ENCODE results near the gene KCTD20. TPM values are rescaled to one million over a fixed set of nuclear protein-coding genes. Genes with fewer than 3 reads are reported as not detected.

KCTD20 gene
- total RNA-seq, 1 donor from 2014 or later = 48.1 TPM

DNA sequence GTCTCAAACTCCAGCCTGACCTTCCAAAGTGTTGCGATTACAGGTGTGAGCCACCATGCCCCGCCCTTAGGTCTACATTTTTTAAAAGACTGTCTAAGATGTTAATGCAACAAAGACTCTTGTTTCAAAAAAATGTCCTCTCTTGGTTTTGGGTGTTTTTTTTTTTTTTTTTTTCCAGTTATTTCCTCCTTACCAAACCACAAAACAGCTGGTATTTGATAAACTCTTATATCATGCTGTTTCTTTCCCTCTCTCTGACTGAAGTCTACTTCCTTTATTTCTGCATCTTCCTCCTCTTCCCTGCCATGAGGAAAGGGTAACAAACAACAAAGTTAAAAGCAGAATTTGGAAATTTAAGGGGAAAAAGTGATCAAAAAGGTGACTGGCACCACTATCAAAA is 83.3 kb downstream of the KCTD20 start:
- DNase-seq (ENCODE audit: low read depth, low spot score) = no peak
- no peak overlapping the region for H3K27ac Mint-ChIP-seq (ENCODE audit: unreplicated experiment)
- no peaks in the 10 kb centered on the region for H3K27me3 Mint-ChIP-seq (ENCODE audit: low read depth)
- TF ChIP-seq, protein P1, sequence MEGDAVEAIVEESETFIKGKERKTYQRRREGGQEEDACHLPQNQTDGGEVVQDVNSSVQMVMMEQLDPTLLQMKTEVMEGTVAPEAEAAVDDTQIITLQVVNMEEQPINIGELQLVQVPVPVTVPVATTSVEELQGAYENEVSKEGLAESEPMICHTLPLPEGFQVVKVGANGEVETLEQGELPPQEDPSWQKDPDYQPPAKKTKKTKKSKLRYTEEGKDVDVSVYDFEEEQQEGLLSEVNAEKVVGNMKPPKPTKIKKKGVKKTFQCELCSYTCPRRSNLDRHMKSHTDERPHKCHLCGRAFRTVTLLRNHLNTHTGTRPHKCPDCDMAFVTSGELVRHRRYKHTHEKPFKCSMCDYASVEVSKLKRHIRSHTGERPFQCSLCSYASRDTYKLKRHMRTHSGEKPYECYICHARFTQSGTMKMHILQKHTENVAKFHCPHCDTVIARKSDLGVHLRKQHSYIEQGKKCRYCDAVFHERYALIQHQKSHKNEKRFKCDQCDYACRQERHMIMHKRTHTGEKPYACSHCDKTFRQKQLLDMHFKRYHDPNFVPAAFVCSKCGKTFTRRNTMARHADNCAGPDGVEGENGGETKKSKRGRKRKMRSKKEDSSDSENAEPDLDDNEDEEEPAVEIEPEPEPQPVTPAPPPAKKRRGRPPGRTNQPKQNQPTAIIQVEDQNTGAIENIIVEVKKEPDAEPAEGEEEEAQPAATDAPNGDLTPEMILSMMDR (conservative IDR thresholded peaks at IDR 0.05) = no peak
- no peaks in the 10 kb centered on the region for H3K9me3 Mint-ChIP-seq
- H3K4me1 Mint-ChIP-seq = peaks cover 4% of the 10 kb centered on the region
- no peak overlapping the region for H3K4me3 Mint-ChIP-seq
- H3K36me3 Mint-ChIP-seq (ENCODE audit: low read depth) = peaks cover 5% of the 10 kb centered on the region

DNA sequence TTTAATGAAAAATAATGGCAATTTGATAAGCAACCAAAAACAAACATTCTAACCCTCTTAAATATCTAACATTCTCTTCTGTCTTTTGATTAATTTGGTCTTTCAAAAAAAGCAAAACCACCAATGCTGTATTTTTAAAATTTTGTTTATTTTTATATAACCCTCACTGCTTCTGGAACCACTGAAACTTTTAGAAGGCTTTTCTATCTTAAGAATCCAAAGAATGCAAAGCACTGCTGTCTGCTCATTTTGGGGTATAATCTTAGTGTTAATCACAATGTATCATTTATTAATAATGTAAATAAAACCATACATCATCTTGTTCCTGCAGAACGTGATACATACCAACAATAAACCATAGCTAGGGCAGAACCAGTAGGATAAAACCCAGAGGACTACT is 90.5 kb downstream of the KCTD20 start:
- no peak overlapping the region for H3K4me3 Mint-ChIP-seq
- DNase-seq (ENCODE audit: low read depth, low spot score) = no peak
- no peak overlapping the region for H3K27ac Mint-ChIP-seq (ENCODE audit: unreplicated experiment)
- no peaks in the 10 kb centered on the region for H3K27me3 Mint-ChIP-seq (ENCODE audit: low read depth)
- peaks cover 14% of the 10 kb centered on the region for H3K36me3 Mint-ChIP-seq (ENCODE audit: low read depth)
- TF ChIP-seq, protein P1 (conservative IDR thresholded peaks at IDR 0.05) = no peak
- peaks cover 1% of the 10 kb centered on the region for H3K4me1 Mint-ChIP-seq
- H3K9me3 Mint-ChIP-seq = no peaks in the 10 kb centered on the region

- H3K27ac Mint-ChIP-seq (ENCODE audit: unreplicated experiment) = no peak overlapping the region
- no peak for DNase-seq (ENCODE audit: low read depth, low spot score)
- H3K4me3 Mint-ChIP-seq = no peak overlapping the region
- TF ChIP-seq, protein P1 (conservative IDR thresholded peaks at IDR 0.05) = no peak
- H3K36me3 Mint-ChIP-seq (ENCODE audit: low read depth) = peaks cover 16% of the 10 kb centered on the region
- no peaks in the 10 kb centered on the region for H3K4me1 Mint-ChIP-seq
- no peaks in the 10 kb centered on the region for H3K27me3 Mint-ChIP-seq (ENCODE audit: low read depth)
- H3K9me3 Mint-ChIP-seq = no peaks in the 10 kb centered on the region
These were observed 94.2 kb downstream of the KCTD20 start for GRCh38 chr6:36536873-36537547.

GRCh38 chr6:36539814-36540568 is 97.2 kb downstream of the KCTD20 start:
- Mint-ChIP-seq H3K4me3 (no peak overlapping the region), H3K27ac (ENCODE audit: unreplicated experiment) (no peak overlapping the region)

More at GRCh38 chr6:36539814-36540568, 97.2 kb downstream of the KCTD20 start:
- Mint-ChIP-seq H3K36me3 (ENCODE audit: low read depth) (peaks cover 18% of the 10 kb centered on the region), H3K4me1 (peaks cover 6% of the 10 kb centered on the region), H3K27me3 (ENCODE audit: low read depth) (no peaks in the 10 kb centered on the region), H3K9me3 (no peaks in the 10 kb centered on the region)
- DNase-seq (ENCODE audit: low read depth, low spot score) = no peak
- TF ChIP-seq, protein P1 (conservative IDR thresholded peaks at IDR 0.05) = peak; percentile 41

Other genes with a start within 250 kb of the KCTD20 start
- gene BRPF3, start 246.3 kb upstream of the KCTD20 start, total RNA-seq = 54.1 and 57.3 TPM in 2 replicates
- gene PNPLA1, start 172.9 kb upstream of the KCTD20 start, total RNA-seq = not detected in 2 replicates
- not detected in 2 replicates for gene BNIP5, start 106.1 kb upstream of the KCTD20 start, total RNA-seq
- gene ETV7, start 55.3 kb upstream of the KCTD20 start, total RNA-seq = not detected in 2 replicates
- 0.14 TPM in 1 of 2 replicates, not detected in the other for gene PXT1, start 146 bp upstream of the KCTD20 start, total RNA-seq
- gene STK38, start 104.5 kb downstream of the KCTD20 start, total RNA-seq = 26.8 and 27.7 TPM in 2 replicates
- gene SRSF3, start 151.4 kb downstream of the KCTD20 start, total RNA-seq = 611 and 636 TPM in 2 replicates
- 11.6 and 12.5 TPM in 2 replicates for gene CDKN1A, start 235.7 kb downstream of the KCTD20 start, total RNA-seq